Measurements from ENCODE around the gene NUP93. TPM values are rescaled to one million over a fixed set of nuclear protein-coding genes. Genes with fewer than 3 reads are reported as not detected.

Gene NUP93
- total RNA-seq, 1 experiment from 2014 or later, result 165 TPM

- H4K20me1 ChIP-seq (ENCODE audit: control insufficient read depth, insufficient read depth, insufficient read length), result no peaks in the 10 kb centered on the region
- H3K4ac ChIP-seq (ENCODE audit: low read depth, low read length), result no peak overlapping the region
- no peaks in the 10 kb centered on the region for H3K79me1 ChIP-seq (ENCODE audit: insufficient read depth, low read depth, low read length, poor library complexity, severe bottlenecking)
- no peak overlapping the region for H3K4me2 ChIP-seq (ENCODE audit: insufficient read depth, insufficient read length, low read length)
- no peak overlapping the region for H2AK5ac ChIP-seq (ENCODE audit: insufficient read length, low read length)
- H2BK15ac ChIP-seq (ENCODE audit: low read depth, low read length), result no peak overlapping the region
- H3K27ac Mint-ChIP-seq, result peak overlapping the region in 2 of 3 experiments; percentile 14 to 15; a peak in 3 of 7 replicates
- H3K27ac ChIP-seq (ENCODE audit: insufficient read length, low read depth, low read length), result no peak overlapping the region
- H3K4me1 ChIP-seq (ENCODE audit: insufficient read depth, low read length), result no peaks in the 10 kb centered on the region
- no peak overlapping the region for H4K5ac ChIP-seq (ENCODE audit: insufficient read length, low read depth, low read length)
- H3K9me3 ChIP-seq (ENCODE audit: control insufficient read depth, low read depth, low read length), result no peaks in the 10 kb centered on the region
- H3K27me3 ChIP-seq (ENCODE audit: insufficient read depth, low read length), result no peaks in the 10 kb centered on the region
- no peak overlapping the region for H3K14ac ChIP-seq (ENCODE audit: insufficient read depth, low read length)
- no peak overlapping the region for H3K18ac ChIP-seq (ENCODE audit: insufficient read length, low read depth, low read length)
- no peaks in the 10 kb centered on the region for H3K27me3 Mint-ChIP-seq (ENCODE audit: low read depth)
- H3T11ph ChIP-seq (ENCODE audit: low read length), result no peak overlapping the region
- no peak overlapping the region for H2BK12ac ChIP-seq (ENCODE audit: insufficient read length, low read depth, low read length)
- no CpG with 5 or more reads among the region's 10 CpGs for WGBS (ENCODE audit: extremely low coverage, insufficient read length, low lambda C conversion rate)
- no peak overlapping the region for H3K9ac ChIP-seq (ENCODE audit: extremely low read depth, insufficient read length, low read length)
- no peak overlapping the region for H4K8ac ChIP-seq (replicated peaks; ENCODE audit: insufficient read length, low read depth, low read length)
- H2AFZ ChIP-seq (ENCODE audit: low read length), result no peak overlapping the region
- H3K79me2 ChIP-seq (ENCODE audit: insufficient read depth, low read length), result no peaks in the 10 kb centered on the region
- H2BK5ac ChIP-seq (ENCODE audit: insufficient read length, low read length), result no peak overlapping the region
- no peaks in the 10 kb centered on the region for H3K9me3 Mint-ChIP-seq
- no peak for DNase-seq
- H3K36me3 Mint-ChIP-seq (ENCODE audit: insufficient read depth in 1 of 3, low read depth in 3 of 3), result peaks cover 44 to 83% (median 75%) of the 10 kb centered on the region in 3 experiments; a peak in 6 of 7 replicates
- H3K23ac ChIP-seq (ENCODE audit: insufficient read length, low read depth, low read length), result no peak overlapping the region
- no peak overlapping the region for H2BK120ac ChIP-seq (ENCODE audit: low read depth, low read length, poor library complexity, severe bottlenecking)
- H3K4me1 Mint-ChIP-seq, result no peaks in the 10 kb centered on the region
- H3K23me2 ChIP-seq (ENCODE audit: insufficient read length, low read depth, low read length, poor library complexity, severe bottlenecking), result no peaks in the 10 kb centered on the region
- TF ChIP-seq CTCF (conservative IDR thresholded peaks at IDR 0.05), result no peak
- H3K4me3 Mint-ChIP-seq, result no peak overlapping the region
- H3K56ac ChIP-seq (ENCODE audit: insufficient read length, low read depth, low read length), result no peak overlapping the region
- no peak overlapping the region for H2BK20ac ChIP-seq (ENCODE audit: low read depth, low read length, poor library complexity, severe bottlenecking)
- no peak overlapping the region for H4K91ac ChIP-seq (ENCODE audit: insufficient read length, low read depth, low read length)
Observed at GRCh38 chr16:56841659-56842058, 111.7 kb downstream of the NUP93 start.

Measured in H9 (cell line).